B cell (primary cell): Measurements from ENCODE around the gene STX2. TPM values are rescaled to one million over a fixed set of nuclear protein-coding genes. Genes with fewer than 3 reads are reported as not detected.

Experiments
- ATAC-seq: fragments of 200-7000 bp; cut with Tn5 transposase; one replicate; pipeline ENCODE4 v1.10.0; 2021; ENCODE audit warnings: low read depth, mild to moderate bottlenecking, moderate number of reproducible peaks, moderate library complexity
- CTCF ChIA-PET: fragments of 350-600 bp; sonication (Branson Sonifier 250); formaldehyde crosslinking; loops from one replicate; lab custom pipeline; 2021; ENCODE audit warnings: antibody characterized with exemption, inconsistent platforms; lab: Charles Lee
- POLR2A ChIA-PET: fragments of 350-600 bp; sonication (Branson Sonifier 250); formaldehyde crosslinking; loops from one replicate; lab custom pipeline; 2021; ENCODE audit warnings: antibody characterized with exemption; lab: Charles Lee
- DNase-seq: peaks from one replicate; pipeline ENCODE4 v3.0.0; 2013
- H2AFZ ChIP-seq: 2 replicates; pipeline ENCODE4 v1.6.1; 2012; ENCODE audit warnings: mild to moderate bottlenecking, low read depth, low read length; ENCODE audit not compliant: insufficient read depth, poor library complexity, severe bottlenecking
- H3K27ac ChIP-seq, 2 donors: 1 replicate in 1 of 2; 2 replicates in 1 of 2; pipeline ENCODE4 v1.5.1; 2012 to 2013; ENCODE audit warnings: low read length in 2 of 2, mild to moderate bottlenecking in 2 of 2, moderate library complexity in 1 of 2
- H3K27me3 ChIP-seq, 4 experiments: fragments of 200-600 bp in 1 of 4; sonication (generic) in 1 of 4; replicated peaks in 1 of 4; 1 replicate in 2 of 4; 2 replicates in 2 of 4; pipeline versions ENCODE4 v1.6.1 to v1.7.0; 2013 to 2016; ENCODE audit warnings: low read length in 3 of 4, mild to moderate bottlenecking in 2 of 4, mixed read lengths in 1 of 4, moderate library complexity in 1 of 4; ENCODE audit not compliant: insufficient read depth in 4 of 4, control insufficient read depth in 3 of 4; ENCODE audit errors: control extremely low read depth in 1 of 4
- H3K36me3 ChIP-seq, 2 experiments: replicated peaks in 1 of 2; 1 replicate in 1 of 2; 2 replicates in 1 of 2; pipeline versions ENCODE4 v1.6.1 to v1.7.1; 2013; ENCODE audit warnings: low read length in 1 of 2; ENCODE audit not compliant: insufficient read depth in 2 of 2, control insufficient read depth in 1 of 2; ENCODE audit errors: control extremely low read depth in 1 of 2, extremely low read depth in 1 of 2
- H3K4me1 ChIP-seq, 2 donors: fragments of 200-600 bp in 1 of 2; sonication (generic) in 1 of 2; 1 replicate in 1 of 2; 2 replicates in 1 of 2; pipeline versions ENCODE4 v1.5.1 to v1.6.1; 2013 to 2017; ENCODE audit warnings: low read length in 2 of 2; ENCODE audit not compliant: control insufficient read depth in 2 of 2, insufficient read depth in 2 of 2
- H3K4me2 ChIP-seq: replicated peaks from 2 replicates; pipeline ENCODE3; 2012; ENCODE audit warnings: mild to moderate bottlenecking, low read depth, low read length; ENCODE audit not compliant: poor library complexity, severe bottlenecking
- H3K4me3 ChIP-seq, 5 experiments: fragments of 200-600 bp in 1 of 5; sonication (generic) in 1 of 5; 1 replicate in 3 of 5; 2 replicates in 2 of 5; pipeline versions ENCODE4 v1.5.1 to v1.7.0; 2011 to 2016; ENCODE audit warnings: low read length in 4 of 5, mild to moderate bottlenecking in 4 of 5, low read depth in 2 of 5, control low read depth in 1 of 5, moderate library complexity in 1 of 5; ENCODE audit not compliant: insufficient read depth in 1 of 5; ENCODE audit errors: control extremely low read depth in 1 of 5, extremely low read depth in 1 of 5
- H3K79me2 ChIP-seq: fragments of 200-600 bp; sonication (generic); one replicate; pipeline ENCODE4 v1.6.0; 2016; ENCODE audit warnings: low read length; ENCODE audit not compliant: control insufficient read depth, insufficient read depth
- H3K9ac ChIP-seq: fragments of 200-600 bp; sonication (generic); 2 replicates; pipeline ENCODE4 v1.6.1; 2017; ENCODE audit warnings: mild to moderate bottlenecking, low read length, moderate library complexity
- H3K9me3 ChIP-seq, 3 donors: one replicate each; pipeline versions ENCODE4 v1.6.1 to v1.7.1; 2013; ENCODE audit warnings: low read length in 2 of 3; ENCODE audit not compliant: control insufficient read depth in 2 of 3, insufficient read depth in 1 of 3; ENCODE audit errors: control extremely low read depth in 1 of 3
- H4K20me1 ChIP-seq: 2 replicates; pipeline ENCODE4 v1.6.0; 2012; ENCODE audit warnings: mild to moderate bottlenecking, low read length; ENCODE audit not compliant: insufficient read depth, control insufficient read depth, poor library complexity, severe bottlenecking
- H3K27ac Mint-ChIP-seq: one replicate; pipeline ENCODE4 v1.8.0; 2021; ENCODE audit warnings: mixed read lengths
- H3K27me3 Mint-ChIP-seq: one replicate; pipeline ENCODE4 v1.8.0; 2021; ENCODE audit warnings: mixed read lengths
- H3K4me1 Mint-ChIP-seq: one replicate; pipeline ENCODE4 v1.8.0; 2021; ENCODE audit warnings: mixed read lengths
- H3K4me3 Mint-ChIP-seq: one replicate; pipeline ENCODE4 v1.8.0; 2021; ENCODE audit warnings: mixed read lengths
- H3K9me3 Mint-ChIP-seq: one replicate; pipeline ENCODE4 v1.8.0; 2022; ENCODE audit warnings: mixed read lengths; ENCODE audit not compliant: insufficient read depth
- CTCF ChIP-seq: fragments of 200-600 bp; IDR thresholded peaks from one replicate; pipeline ENCODE4 v1.8.0; 2022; ENCODE audit warnings: antibody characterized with exemption, mild to moderate bottlenecking
- EZH2 ChIP-seq: IDR thresholded peaks from 2 replicates; pipeline ENCODE4 v1.6.1; 2012; ENCODE audit warnings: borderline replicate concordance, low read depth, mild to moderate bottlenecking, moderate library complexity, low read length; ENCODE audit not compliant: insufficient read depth, poor library complexity, severe bottlenecking
- WGBS: methylation state at CpG from one replicate; pipeline ENCODE4 v1.1.5; 2013; ENCODE audit warnings: missing lambda C conversion rate; ENCODE audit not compliant: insufficient coverage; 5-methylcytosine and 5-hydroxymethylcytosine counted together
- intact Hi-C: fragments of 100-400 bp; cut with micrococcal nuclease; formaldehyde crosslinking; loops from one replicate; pipeline ENCODE4 v1.10.0; 2022
- polyA plus RNA-seq: library from polyadenylated mRNA; depleted of rRNA; stranded (reverse); fragments of >200 nt; gene quantifications from 2 replicates; pipeline ENCODE4 v1.2.3, GENCODE V29; 2012
- total RNA-seq, 2 donors: library from RNA; stranded (reverse); fragments of 120-200 nt in 1 of 2; gene quantifications; 1 replicate in 1 of 2; 2 replicates in 1 of 2; pipeline versions ENCODE4 v1.2.3 to v1.2.4, GENCODE V29; 2013 to 2022

STX2 gene
- total and polyA plus RNA-seq, 2 donors (not counting 1 experiment from before 2014, with no cell fraction given): 12.7 to 19.8 TPM

- Histone ChIP-seq H3K4me3 (no peak overlapping the region), H3K4me2 (no peak overlapping the region), H4K20me1 (no peaks in the 10 kb centered on the region), H3K27ac (no peak overlapping the region), H2AFZ (no peak overlapping the region), H3K27me3 (peaks cover 0 to 32% (median 10%) of the 10 kb centered on the region in 4 experiments), H3K36me3 (no peaks in the 10 kb centered on the region), H3K9me3 (peaks cover 0 to 23% (median 3%) of the 10 kb centered on the region in 3 donors), H3K79me2 (no peaks in the 10 kb centered on the region), H3K4me1 (peaks cover 5 to 13% of the 10 kb centered on the region in 2 donors), H3K9ac (no peak overlapping the region)
- no peak overlapping the region for H3K27ac Mint-ChIP-seq
- 89% methylated on average over 5 of the region's 5 CpGs for WGBS
- no peaks in the 10 kb centered on the region for H3K9me3 Mint-ChIP-seq
- CTCF ChIA-PET: no interaction called here
- DNase-seq (no peak), ATAC-seq (no peak)
- H3K27me3 Mint-ChIP-seq: peaks cover 46% of the 10 kb centered on the region
- no peak overlapping the region for H3K4me3 Mint-ChIP-seq
- POLR2A ChIA-PET: no interaction called here
- TF ChIP-seq EZH2: no peak
- no peak for TF ChIP-seq CTCF
- intact Hi-C loops: no loop called here
- H3K4me1 Mint-ChIP-seq: peaks cover 10% of the 10 kb centered on the region
These were observed 60.3 kb downstream of the STX2 start for GRCh38 chr12:130778776-130779175.

- no peaks in the 10 kb centered on the region for H3K36me3 ChIP-seq
- peak overlapping the region in 1 of 5 experiments; percentile 50 for H3K4me3 ChIP-seq
- 89% methylated on average over 10 of the region's 11 CpGs for WGBS
- no peak overlapping the region for H3K27ac ChIP-seq
- no peak for ATAC-seq
- TF ChIP-seq EZH2: no peak
- TF ChIP-seq CTCF: no peak
- peaks cover 0 to 13% (median 3%) of the 10 kb centered on the region in 3 donors for H3K9me3 ChIP-seq
- Mint-ChIP-seq H3K9me3 (no peaks in the 10 kb centered on the region), H3K27me3 (peaks cover 53% of the 10 kb centered on the region), H3K4me3 (peak overlapping the region; percentile 73), H3K4me1 (peaks cover 10% of the 10 kb centered on the region), H3K27ac (no peak overlapping the region)
- H3K27me3 ChIP-seq: peaks cover 0 to 39% (median 10%) of the 10 kb centered on the region in 4 experiments
- DNase-seq: no peak
- peak overlapping the region; percentile 43 for H3K9ac ChIP-seq
- H4K20me1 ChIP-seq: no peaks in the 10 kb centered on the region
- peaks cover 5 to 13% of the 10 kb centered on the region in 2 donors for H3K4me1 ChIP-seq
- ChIA-PET POLR2A (no interaction called here), CTCF (no interaction called here)
- intact Hi-C loops: no loop called here
- H3K79me2 ChIP-seq: no peaks in the 10 kb centered on the region
- H2AFZ ChIP-seq: peak overlapping the region; percentile 68
- peak overlapping the region; percentile 69 for H3K4me2 ChIP-seq
These were observed 62.2 kb downstream of the STX2 start for GRCh38 chr12:130776857-130777339.
